SJCRH30 (cell line): Measurements from ENCODE around the gene ISLR2. TPM values are rescaled to one million over a fixed set of nuclear protein-coding genes. Genes with fewer than 3 reads are reported as not detected.
"Not testable (repeated sequence)": the region's sequence is repeated elsewhere in the genome, so short reads cannot be mapped to it uniquely, and the experiment has no call there.

Source experiments
- DNase-seq, 2 experiments: peaks; one replicate each; pipeline ENCODE4 v3.0.0-alpha.2; 2015 to 2020
- H3K27ac ChIP-seq: fragments of 250-450 bp; sonication (Bioruptor Pico); 2 replicates; pipeline ENCODE4 v1.5.1; 2020; ENCODE audit warnings: mild to moderate bottlenecking, moderate library complexity
- H3K27me3 ChIP-seq: fragments of 250-450 bp; sonication (Bioruptor Pico); 2 replicates; pipeline ENCODE4 v1.5.1; 2020; ENCODE audit warnings: mild to moderate bottlenecking, moderate library complexity
- H3K36me3 ChIP-seq: fragments of 250-450 bp; sonication (Bioruptor Pico); 2 replicates; pipeline ENCODE4 v1.5.1; 2020; ENCODE audit warnings: mild to moderate bottlenecking, moderate library complexity
- H3K4me1 ChIP-seq: fragments of 250-450 bp; sonication (Bioruptor Pico); 2 replicates; pipeline ENCODE4 v1.5.1; 2020; ENCODE audit warnings: mild to moderate bottlenecking, moderate library complexity
- H3K4me3 ChIP-seq: fragments of 250-450 bp; sonication (Bioruptor Pico); 2 replicates; pipeline ENCODE4 v1.5.1; 2020; ENCODE audit warnings: mild to moderate bottlenecking, moderate library complexity
- H3K9me3 ChIP-seq: fragments of 250-450 bp; sonication (Bioruptor Pico); replicated peaks from 2 replicates; pipeline ENCODE4 v1.5.1; 2020; ENCODE audit warnings: mild to moderate bottlenecking, moderate library complexity
- total RNA-seq: library from RNA; depleted of rRNA; stranded (reverse); fragments of >200 nt; shearing (Covaris generic); gene quantifications from 2 replicates; pipeline ENCODE4 v1.2.3, GENCODE V29; 2014; rRNA removed

ISLR2 gene
- 0.30 TPM in 1 of 2 replicates, not detected in the other for total RNA-seq

GRCh38 chr15:74130155-74130848 lies at the start of gene ISLR2:
Gene ISLR2, plus strand, starts transcription at chr15:74130586. Its CDS starts 2,169 bp downstream, at chr15:74132755.
- no peaks in the 10 kb centered on the region for H3K4me1 ChIP-seq
- peaks cover 4% of the 10 kb centered on the region; the same call in 1 of the 2 replicates for H3K27me3 ChIP-seq
- no peak within 1 kb of the TSS for H3K27ac ChIP-seq
- H3K36me3 ChIP-seq = no peaks in the 10 kb centered on the region
- no peak for DNase-seq
- H3K4me3 ChIP-seq = no peak within 1 kb of the TSS
- H3K9me3 ChIP-seq = no peaks in the 10 kb centered on the region

GRCh38 chr15:74082450-74082849 lies 47.9 kb upstream of the ISLR2 start, which contains the start of gene GOLGA6A:
Gene GOLGA6A, minus strand, starts transcription at chr15:74082550. Its CDS starts 41 bp downstream, at chr15:74082509.
- H3K4me3 ChIP-seq, H3K9me3 ChIP-seq, H3K4me1 ChIP-seq, H3K27ac ChIP-seq, H3K27me3 ChIP-seq, H3K36me3 ChIP-seq, DNase-seq: not testable (repeated sequence)

- H3K4me1 ChIP-seq, H3K36me3 ChIP-seq, H3K27ac ChIP-seq, H3K9me3 ChIP-seq, H3K27me3 ChIP-seq, H3K4me3 ChIP-seq, DNase-seq: not testable (repeated sequence)
These were observed 35.8 kb upstream of the ISLR2 start for GRCh38 chr15:74094567-74094966.

- not testable (repeated sequence) for H3K4me3 ChIP-seq, H3K27ac ChIP-seq, H3K36me3 ChIP-seq, H3K27me3 ChIP-seq, H3K4me1 ChIP-seq, DNase-seq, H3K9me3 ChIP-seq
These were observed 34.8 kb upstream of the ISLR2 start for GRCh38 chr15:74095610-74096009.

- H3K27ac ChIP-seq, H3K27me3 ChIP-seq, DNase-seq, H3K36me3 ChIP-seq, H3K9me3 ChIP-seq, H3K4me3 ChIP-seq, H3K4me1 ChIP-seq: not testable (repeated sequence)
These were observed 33.5 kb upstream of the ISLR2 start for GRCh38 chr15:74096753-74097474.

- H3K27me3 ChIP-seq, H3K27ac ChIP-seq, H3K4me1 ChIP-seq, H3K9me3 ChIP-seq, H3K36me3 ChIP-seq: not testable (repeated sequence)
- H3K4me3 ChIP-seq = peak overlapping the region; percentile 48
- peak; percentile 85 to 86 for DNase-seq
These were observed 30.2 kb upstream of the ISLR2 start for GRCh38 chr15:74099963-74100733.

- Histone ChIP-seq H3K4me3 (no peak overlapping the region), H3K27ac (no peak overlapping the region), H3K4me1 (peaks cover 12% of the 10 kb centered on the region), H3K36me3 (no peaks in the 10 kb centered on the region), H3K9me3 (no peaks in the 10 kb centered on the region), H3K27me3 (no peaks in the 10 kb centered on the region)
- peak; percentile 87 to 92 for DNase-seq
These were observed 22.3 kb upstream of the ISLR2 start for GRCh38 chr15:74108111-74108510.

- H3K27ac ChIP-seq, DNase-seq: not testable (repeated sequence)
- peaks cover 12% of the 10 kb centered on the region for H3K4me1 ChIP-seq
These were observed 21.8 kb upstream of the ISLR2 start for GRCh38 chr15:74108611-74109010.

GRCh38 chr15:74109713-74110112 lies 20.7 kb upstream of the ISLR2 start:
- no peak overlapping the region for H3K4me3 ChIP-seq
- no peaks in the 10 kb centered on the region for H3K9me3 ChIP-seq
- H3K27ac ChIP-seq = no peak overlapping the region
- H3K4me1 ChIP-seq = peaks cover 12% of the 10 kb centered on the region
- no peak for DNase-seq
- no peaks in the 10 kb centered on the region for H3K36me3 ChIP-seq
- H3K27me3 ChIP-seq = no peaks in the 10 kb centered on the region

More at GRCh38 chr15:74108611-74109010, 21.8 kb upstream of the ISLR2 start:
- H3K36me3 ChIP-seq, H3K9me3 ChIP-seq, H3K27me3 ChIP-seq, H3K4me3 ChIP-seq: not testable (repeated sequence)

- DNase-seq = no peak
- H3K27me3 ChIP-seq = peaks cover 12% of the 10 kb centered on the region; the same call in 1 of the 2 replicates
- H3K9me3 ChIP-seq = no peaks in the 10 kb centered on the region
- H3K36me3 ChIP-seq = no peaks in the 10 kb centered on the region
- H3K4me3 ChIP-seq = no peak overlapping the region
- H3K27ac ChIP-seq = no peak overlapping the region
- H3K4me1 ChIP-seq = no peaks in the 10 kb centered on the region
These were observed 10.0 kb upstream of the ISLR2 start for GRCh38 chr15:74120426-74120825.

GRCh38 chr15:74121039-74121438 lies 9.3 kb upstream of the ISLR2 start:
- Histone ChIP-seq H3K36me3 (no peaks in the 10 kb centered on the region), H3K27me3 (peaks cover 15% of the 10 kb centered on the region; the same call in 1 of the 2 replicates), H3K4me3 (no peak overlapping the region), H3K4me1 (no peaks in the 10 kb centered on the region), H3K27ac (no peak overlapping the region), H3K9me3 (no peaks in the 10 kb centered on the region)
- no peak for DNase-seq

- H3K4me3 ChIP-seq = no peak overlapping the region
- no peak for DNase-seq
- H3K27ac ChIP-seq = no peak overlapping the region
- no peaks in the 10 kb centered on the region for H3K4me1 ChIP-seq
- H3K36me3 ChIP-seq = no peaks in the 10 kb centered on the region
- H3K9me3 ChIP-seq = no peaks in the 10 kb centered on the region
- peaks cover 15% of the 10 kb centered on the region; the same call in 1 of the 2 replicates for H3K27me3 ChIP-seq
These were observed 8.5 kb upstream of the ISLR2 start for GRCh38 chr15:74121858-74122257.

GRCh38 chr15:74122403-74123130 lies 7.8 kb upstream of the ISLR2 start:
- Histone ChIP-seq H3K36me3 (no peaks in the 10 kb centered on the region), H3K4me3 (no peak overlapping the region), H3K27me3 (peaks cover 15% of the 10 kb centered on the region; the same call in 1 of the 2 replicates), H3K27ac (no peak overlapping the region), H3K9me3 (no peaks in the 10 kb centered on the region), H3K4me1 (no peaks in the 10 kb centered on the region)
- no peak for DNase-seq

GRCh38 chr15:74123131-74123429 lies 7.3 kb upstream of the ISLR2 start:
- Histone ChIP-seq H3K27ac (no peak overlapping the region), H3K27me3 (peaks cover 15% of the 10 kb centered on the region; the same call in 1 of the 2 replicates), H3K9me3 (no peaks in the 10 kb centered on the region), H3K4me3 (no peak overlapping the region), H3K4me1 (no peaks in the 10 kb centered on the region), H3K36me3 (no peaks in the 10 kb centered on the region)
- no peak for DNase-seq
